Activated naive CD8-positive, alpha-beta T cell treated with anti-CD3 and anti-CD28 coated beads, Interleukin-2, amount 50 U/mL, for 24 hours (primary cell): Measurements from ENCODE around the gene GFOD1.

Experiments used
- ATAC-seq: fragments of 150-1000 bp; cut with Tn5 transposase; one replicate; pipeline ENCODE4 v1.10.0; 2021
- DNase-seq: peaks from one replicate; pipeline ENCODE4 v3.0.0; 2021
- H3K27ac Mint-ChIP-seq: one replicate; pipeline ENCODE4 v1.8.0; 2021; ENCODE audit warnings: mild to moderate bottlenecking, mixed read lengths
- H3K27me3 Mint-ChIP-seq: one replicate; pipeline ENCODE4 v1.8.0; 2021; ENCODE audit warnings: mixed read lengths
- H3K36me3 Mint-ChIP-seq: one replicate; pipeline ENCODE4 v1.8.0; 2021; ENCODE audit warnings: low read depth, mixed read lengths
- H3K4me1 Mint-ChIP-seq: one replicate; pipeline ENCODE4 v1.8.0; 2021; ENCODE audit warnings: mixed read lengths
- H3K4me3 Mint-ChIP-seq: one replicate; pipeline ENCODE4 v1.8.0; 2021; ENCODE audit warnings: mild to moderate bottlenecking, moderate library complexity, mixed read lengths
- H3K9me3 Mint-ChIP-seq: one replicate; pipeline ENCODE4 v1.8.0; 2021; ENCODE audit warnings: mixed read lengths

The GFOD1 gene

GRCh38 chr6:13427316-13427715, 60.1 kb downstream of the GFOD1 start:
- H3K36me3 Mint-ChIP-seq = peaks cover 27% of the 10 kb centered on the region
- H3K27me3 Mint-ChIP-seq = no peaks in the 10 kb centered on the region
- DNase-seq (no peak), ATAC-seq (no peak)
- H3K4me3 Mint-ChIP-seq = peak overlapping the region; percentile 71
- H3K27ac Mint-ChIP-seq = peak overlapping the region; percentile 99
- peaks cover 86% of the 10 kb centered on the region for H3K4me1 Mint-ChIP-seq
- no peaks in the 10 kb centered on the region for H3K9me3 Mint-ChIP-seq

GRCh38 chr6:13425943-13426931, 61.2 kb downstream of the GFOD1 start:
- no peaks in the 10 kb centered on the region for H3K9me3 Mint-ChIP-seq
- peak overlapping the region; percentile 11 for H3K4me3 Mint-ChIP-seq
- DNase-seq = peak; percentile 60
- peaks cover 21% of the 10 kb centered on the region for H3K36me3 Mint-ChIP-seq
- peak; percentile 70 for ATAC-seq
- H3K27ac Mint-ChIP-seq = peak overlapping the region; percentile 99
- peaks cover 78% of the 10 kb centered on the region for H3K4me1 Mint-ChIP-seq
- H3K27me3 Mint-ChIP-seq = no peaks in the 10 kb centered on the region

- H3K27me3 Mint-ChIP-seq = no peaks in the 10 kb centered on the region
- H3K27ac Mint-ChIP-seq = peak overlapping the region; percentile 99
- ATAC-seq = no peak
- no peak for DNase-seq
- no peaks in the 10 kb centered on the region for H3K9me3 Mint-ChIP-seq
- peaks cover 76% of the 10 kb centered on the region for H3K4me1 Mint-ChIP-seq
- H3K4me3 Mint-ChIP-seq = peak overlapping the region; percentile 11
- H3K36me3 Mint-ChIP-seq = peaks cover 15% of the 10 kb centered on the region
These were observed 62.0 kb downstream of the GFOD1 start for GRCh38 chr6:13425270-13425873.

- Mint-ChIP-seq H3K4me3 (no peak overlapping the region), H3K9me3 (no peaks in the 10 kb centered on the region), H3K27ac (no peak overlapping the region), H3K27me3 (no peaks in the 10 kb centered on the region), H3K4me1 (peaks cover 70% of the 10 kb centered on the region), H3K36me3 (peaks cover 23% of the 10 kb centered on the region)
- ATAC-seq = no peak
- no peak for DNase-seq
These were observed 64.1 kb downstream of the GFOD1 start for GRCh38 chr6:13423252-13423651.

GRCh38 chr6:13422681-13423221, 64.6 kb downstream of the GFOD1 start:
- no peaks in the 10 kb centered on the region for H3K27me3 Mint-ChIP-seq
- H3K9me3 Mint-ChIP-seq = no peaks in the 10 kb centered on the region
- H3K4me3 Mint-ChIP-seq = no peak overlapping the region
- no peak overlapping the region for H3K27ac Mint-ChIP-seq
- H3K4me1 Mint-ChIP-seq = peaks cover 65% of the 10 kb centered on the region
- peaks cover 23% of the 10 kb centered on the region for H3K36me3 Mint-ChIP-seq
- no peak for DNase-seq
- no peak for ATAC-seq

GRCh38 chr6:13421425-13422059, 65.9 kb downstream of the GFOD1 start:
- peaks cover 53% of the 10 kb centered on the region for H3K4me1 Mint-ChIP-seq
- no peak for ATAC-seq

GRCh38 chr6:13420269-13420668, 67.1 kb downstream of the GFOD1 start:
- peaks cover 30% of the 10 kb centered on the region for H3K36me3 Mint-ChIP-seq
- peaks cover 6% of the 10 kb centered on the region for H3K9me3 Mint-ChIP-seq
- ATAC-seq = no peak
- H3K27me3 Mint-ChIP-seq = no peaks in the 10 kb centered on the region
- DNase-seq = no peak
- no peak overlapping the region for H3K4me3 Mint-ChIP-seq
- H3K4me1 Mint-ChIP-seq = peaks cover 40% of the 10 kb centered on the region
- peak overlapping the region; percentile 49 for H3K27ac Mint-ChIP-seq

More at GRCh38 chr6:13421425-13422059, 65.9 kb downstream of the GFOD1 start:
- peaks cover 24% of the 10 kb centered on the region for H3K36me3 Mint-ChIP-seq
- no peak overlapping the region for H3K4me3 Mint-ChIP-seq
- no peak overlapping the region for H3K27ac Mint-ChIP-seq
- no peak for DNase-seq
- H3K27me3 Mint-ChIP-seq = no peaks in the 10 kb centered on the region
- H3K9me3 Mint-ChIP-seq = no peaks in the 10 kb centered on the region

GRCh38 chr6:13419422-13420195, 67.8 kb downstream of the GFOD1 start:
- ATAC-seq = no peak
- H3K27ac Mint-ChIP-seq = no peak overlapping the region
- H3K4me1 Mint-ChIP-seq = peaks cover 37% of the 10 kb centered on the region
- H3K27me3 Mint-ChIP-seq = no peaks in the 10 kb centered on the region
- H3K4me3 Mint-ChIP-seq = peak overlapping the region; percentile 4
- H3K36me3 Mint-ChIP-seq = peaks cover 26% of the 10 kb centered on the region
- no peak for DNase-seq
- H3K9me3 Mint-ChIP-seq = peaks cover 6% of the 10 kb centered on the region

GRCh38 chr6:13418844-13419243, 68.6 kb downstream of the GFOD1 start:
- DNase-seq (no peak), ATAC-seq (no peak)
- H3K4me3 Mint-ChIP-seq = no peak overlapping the region
- no peak overlapping the region for H3K27ac Mint-ChIP-seq
- peaks cover 22% of the 10 kb centered on the region for H3K36me3 Mint-ChIP-seq
- H3K4me1 Mint-ChIP-seq = peaks cover 33% of the 10 kb centered on the region
- H3K27me3 Mint-ChIP-seq = no peaks in the 10 kb centered on the region
- H3K9me3 Mint-ChIP-seq = peaks cover 6% of the 10 kb centered on the region

GRCh38 chr6:13417954-13418353, 69.4 kb downstream of the GFOD1 start:
- ATAC-seq (no peak), DNase-seq (no peak)
- Mint-ChIP-seq H3K9me3 (peaks cover 6% of the 10 kb centered on the region), H3K27me3 (no peaks in the 10 kb centered on the region), H3K4me1 (peaks cover 26% of the 10 kb centered on the region), H3K4me3 (no peak overlapping the region), H3K36me3 (peaks cover 15% of the 10 kb centered on the region), H3K27ac (no peak overlapping the region)

GRCh38 chr6:13417431-13417830, 70.0 kb downstream of the GFOD1 start:
- Mint-ChIP-seq H3K4me3 (no peak overlapping the region), H3K27me3 (no peaks in the 10 kb centered on the region), H3K36me3 (peaks cover 15% of the 10 kb centered on the region), H3K27ac (no peak overlapping the region), H3K4me1 (peaks cover 24% of the 10 kb centered on the region), H3K9me3 (peaks cover 6% of the 10 kb centered on the region)
- DNase-seq = no peak
- no peak for ATAC-seq

- peaks cover 6% of the 10 kb centered on the region for H3K9me3 Mint-ChIP-seq
- ATAC-seq (no peak), DNase-seq (no peak)
- peaks cover 13% of the 10 kb centered on the region for H3K4me1 Mint-ChIP-seq
- H3K27me3 Mint-ChIP-seq = no peaks in the 10 kb centered on the region
- H3K27ac Mint-ChIP-seq = no peak overlapping the region
- H3K4me3 Mint-ChIP-seq = no peak overlapping the region
- peaks cover 15% of the 10 kb centered on the region for H3K36me3 Mint-ChIP-seq
These were observed 72.1 kb downstream of the GFOD1 start for GRCh38 chr6:13415283-13415682.

- no peak overlapping the region for H3K27ac Mint-ChIP-seq
These were observed 73.4 kb downstream of the GFOD1 start for GRCh38 chr6:13413900-13414555.

More at GRCh38 chr6:13413900-13414555, 73.4 kb downstream of the GFOD1 start:
- ATAC-seq = no peak
- no peak for DNase-seq
- peaks cover 6% of the 10 kb centered on the region for H3K9me3 Mint-ChIP-seq
- peaks cover 5% of the 10 kb centered on the region for H3K4me1 Mint-ChIP-seq
- H3K4me3 Mint-ChIP-seq = no peak overlapping the region
- H3K27me3 Mint-ChIP-seq = no peaks in the 10 kb centered on the region
- H3K36me3 Mint-ChIP-seq = peaks cover 10% of the 10 kb centered on the region
